A549 (cell line): ENCODE measurements around the gene GMDS.

ENCODE experiments used
- CEBPB ChIP-seq, 2 experiments: fragments of >200 bp in 1 of 2; sonication (Bioruptor Twin) in 1 of 2; formaldehyde crosslinking in 1 of 2; IDR thresholded peaks; 2 replicates each; pipeline ENCODE4 v1.6.1; 2012 to 2016
- CTCF ChIP-seq: fragments of >200 bp; sonication (Bioruptor Twin); formaldehyde crosslinking; IDR thresholded peaks from 3 replicates; pipeline ENCODE4 v1.5.1; 2016
- ESRRA ChIP-seq: fragments of 150-350 bp; IDR thresholded peaks from 2 replicates; pipeline ENCODE4 v1.6.1; 2014; ENCODE audit warnings: mild to moderate bottlenecking, low read length, borderline replicate concordance
- GATA3 ChIP-seq: IDR thresholded peaks from 2 replicates; pipeline ENCODE4 v1.6.1; 2012; ENCODE audit warnings: borderline replicate concordance
- MAX ChIP-seq: IDR thresholded peaks from 2 replicates; pipeline ENCODE4 v1.6.1; 2012
- POLR2A ChIP-seq: IDR thresholded peaks from 2 replicates; pipeline ENCODE4 v1.6.1; 2012; ENCODE audit warnings: mild to moderate bottlenecking, low read length
- POLR2AphosphoS2 ChIP-seq: conservative IDR thresholded peaks from 2 replicates; pipeline ENCODE4 v1.6.1; 2012; ENCODE audit warnings: low read length, improper control_type of control experiment, inconsistent platforms
- RARB ChIP-seq: fragments of 250-450 bp; sonication (Bioruptor Pico); IDR thresholded peaks from 2 replicates; pipeline ENCODE4 v1.8.0; 2021; ENCODE audit warnings: mild to moderate bottlenecking, moderate library complexity
- SREBF2 ChIP-seq: fragments of 450-650 bp; IDR thresholded peaks from 2 replicates; pipeline ENCODE4 v1.6.1; 2014; ENCODE audit warnings: mild to moderate bottlenecking, moderate library complexity
- TP53 ChIP-seq: fragments of 250-450 bp; sonication (Bioruptor Pico); IDR thresholded peaks from 2 replicates; pipeline ENCODE4 v1.5.0; 2021; ENCODE audit warnings: mild to moderate bottlenecking, moderate library complexity
- USF2 ChIP-seq: fragments of 450-650 bp; IDR thresholded peaks from 2 replicates; pipeline ENCODE4 v1.6.1; 2014; ENCODE audit warnings: antibody characterized with exemption

GRCh38 chr6:2216794-2217383, 28.5 kb downstream of the GMDS start:
- no peak for TF ChIP-seq CTCF
- no peak for TF ChIP-seq GATA3
- no peak for TF ChIP-seq POLR2AphosphoS2
- TF ChIP-seq POLR2A, result no peak
- TF ChIP-seq SREBF2, result no peak
- TF ChIP-seq CEBPB (IDR thresholded peaks at IDR 0.05), result no peak
- TF ChIP-seq USF2, result no peak
- TF ChIP-seq ESRRA, result no peak
- no peak for TF ChIP-seq TP53 (CRISPR knock-in tag)
- no peak for TF ChIP-seq RARB (CRISPR knock-in tag)
- no peak for TF ChIP-seq MAX
